HepG2 (cell line): ENCODE data around the gene CAMSAP3. TPM values are rescaled to one million over a fixed set of nuclear protein-coding genes. Genes with fewer than 3 reads are reported as not detected.

Source experiments
- ATAC-seq: fragments of 200-7000 bp; cut with Tn5 transposase; 3 replicates; pipeline ENCODE4 v1.9.1; 2020; ENCODE audit warnings: mild to moderate bottlenecking, moderate library complexity
- BruUV-seq: library from RNA; stranded (reverse); fragments of 400-500 nt; replicated peaks from 2 replicates; lab custom pipeline; 2021; lab: Mats Ljungman, UMichigan
- CTCF ChIA-PET: fragments of 300-600 bp; formaldehyde crosslinking; extraction: SDS; loops from one replicate; lab custom pipeline; 2021; ENCODE audit warnings: low total read pairs, inconsistent platforms, low intra/inter-chr PET ratio; lab: Yijun Ruan, JAX
- POLR2A ChIA-PET: fragments of 350-600 bp; sonication (Branson Sonifier 250); formaldehyde crosslinking; loops from one replicate; lab custom pipeline; 2020; ENCODE audit warnings: antibody characterized with exemption, inconsistent platforms; lab: Yijun Ruan, JAX
- DNase-seq: peaks from one replicate; pipeline ENCODE4 v3.0.0-alpha.2; 2015; ENCODE audit warnings: low spot score
- FAIRE-seq: peaks from 3 replicates; lab custom pipeline; 2011; peaks lifted over from hg19 to GRCh38; lab: Jason Lieb, UNC
- H2AFZ ChIP-seq: one replicate; pipeline ENCODE4 v1.6.1; 2011; ENCODE audit warnings: low read length, inconsistent platforms
- H3K27ac ChIP-seq: fragments of 300-600 bp; 3 replicates; pipeline ENCODE4 v1.8.0; 2011; ENCODE audit warnings: mixed run types, mild to moderate bottlenecking, mixed read lengths, low read length, inconsistent platforms; ENCODE audit not compliant: insufficient read depth; ENCODE audit errors: extremely low read length
- H3K27me3 ChIP-seq, 2 experiments: fragments of 200-600 bp in 1 of 2; 2 replicates in 1 of 2; 3 replicates in 1 of 2; pipeline versions ENCODE4 v1.6.0 to v1.8.0; 2011; ENCODE audit warnings: low read length in 2 of 2, mild to moderate bottlenecking in 2 of 2, moderate library complexity in 2 of 2, inconsistent platforms in 1 of 2; ENCODE audit not compliant: insufficient read depth in 2 of 2, control insufficient read depth in 1 of 2
- H3K36me3 ChIP-seq, 2 experiments: fragments of 200-600 bp in 1 of 2; replicated peaks in 1 of 2; 2 replicates in 1 of 2; 3 replicates in 1 of 2; pipeline versions ENCODE4 v1.5.1 to v1.8.0; 2011; ENCODE audit warnings: low read length in 2 of 2, inconsistent platforms in 1 of 2; ENCODE audit not compliant: insufficient read depth in 2 of 2, control insufficient read depth in 1 of 2
- H3K4me1 ChIP-seq: 2 replicates; pipeline ENCODE4 v1.5.1; 2012; ENCODE audit warnings: low read length, inconsistent platforms; ENCODE audit not compliant: insufficient read depth
- H3K4me2 ChIP-seq: 2 replicates; pipeline ENCODE4 v1.6.0; 2011; ENCODE audit warnings: low read depth, low read length, inconsistent platforms
- H3K4me3 ChIP-seq, 3 experiments: fragments of 200-600 bp in 1 of 3; sonication (generic), shearing (Covaris generic) in 1 of 3; replicated peaks in 1 of 3; 2 replicates each; pipeline ENCODE4 v1.5.1; 2011 to 2016; ENCODE audit warnings: low read length in 3 of 3, inconsistent platforms in 2 of 3, low read depth in 2 of 3, mild to moderate bottlenecking in 2 of 3, control low read depth in 1 of 3, mixed read lengths in 1 of 3; ENCODE audit not compliant: insufficient read depth in 1 of 3
- H3K79me2 ChIP-seq: one replicate; pipeline ENCODE4 v1.6.1; 2011; ENCODE audit warnings: low read length, inconsistent platforms; ENCODE audit not compliant: insufficient read depth
- H3K9ac ChIP-seq: 2 replicates; pipeline ENCODE4 v1.6.0; 2011; ENCODE audit warnings: mild to moderate bottlenecking, low read depth, low read length, inconsistent platforms; ENCODE audit not compliant: insufficient read depth
- H3K9me3 ChIP-seq: 2 replicates; pipeline ENCODE4 v1.5.1; 2012; ENCODE audit warnings: mild to moderate bottlenecking, low read length
- H4K20me1 ChIP-seq: 2 replicates; pipeline ENCODE4 v1.6.0; 2011; ENCODE audit warnings: inconsistent platforms, mild to moderate bottlenecking, low read length, moderate library complexity; ENCODE audit not compliant: insufficient read depth
- FOXA1 ChIP-seq, 2 experiments: fragments of 450-650 bp in 1 of 2; sonication (generic) in 1 of 2; formaldehyde crosslinking in 1 of 2; IDR thresholded peaks; 2 replicates each; pipeline versions ENCODE4 v1.4.0 to v1.6.1; 2016 to 2020; ENCODE audit warnings: missing genetic modification reagents in 1 of 2
- POLR2G ChIP-seq: fragments of 200-400 bp; formaldehyde crosslinking; IDR thresholded peaks from 2 replicates; pipeline ENCODE4 v1.6.1; 2018; ENCODE audit warnings: mild to moderate bottlenecking, low read depth, low read length, moderate library complexity
- RXRB ChIP-seq: IDR thresholded peaks from 2 replicates; pipeline ENCODE4 v1.6.1; 2016; ENCODE audit warnings: borderline replicate concordance, missing genetic modification reagents, missing compliant biosample characterization
- WGBS: methylation state at CpG from one replicate; pipeline ENCODE4 v1.1.6; 2017; ENCODE audit warnings: low lambda C conversion rate; 5-methylcytosine and 5-hydroxymethylcytosine counted together
- in situ Hi-C: cut with HindIII; loops from 2 replicates; pipeline ENCODE4 v1.10.0; 2017; ENCODE audit warnings: low pct_unique_long_range_greater_than_20kb; ENCODE audit not compliant: extremely low pct_ligation_motif_present
- intact Hi-C: fragments of 100-400 bp; cut with micrococcal nuclease; formaldehyde crosslinking; loops from one replicate; pipeline ENCODE4 v1.10.0; 2022; ENCODE audit not compliant: unreplicated experiment
- polyA plus RNA-seq, 8 experiments: library from polyadenylated mRNA; depleted of rRNA in 3 of 8; stranded (reverse) in 7 of 8; unstranded in 1 of 8; fragments of >200 nt; fragmentation: Illumina TruSeq in 4 of 8; extraction: Trizol in 4 of 8; gene quantifications; 2 replicates each; pipeline versions ENCODE4 v1.2.1 to v1.2.3, GENCODE V29; 2011 to 2016; ENCODE audit warnings: low read depth in 4 of 8, missing spikeins in 1 of 8, mixed read lengths in 1 of 8; ENCODE audit not compliant: insufficient read depth in 1 of 8
- total RNA-seq, 5 experiments: library from RNA; depleted of rRNA; stranded (reverse); fragments of >200 nt; fragmentation: Illumina TruSeq; extraction: Trizol; gene quantifications; 2 replicates each; pipeline ENCODE4 v1.2.3, GENCODE V29; 2016; ENCODE audit warnings: low read depth in 1 of 5
- TF ChIP-seq, protein P1 (sequence below): sonication (generic); formaldehyde crosslinking; IDR thresholded peaks from 2 replicates; pipeline ENCODE4 v1.4.0; 2020; ENCODE audit warnings: missing genetic modification reagents, borderline replicate concordance
- TF ChIP-seq, protein P2 (sequence below): IDR thresholded peaks from 2 replicates; pipeline ENCODE4 v1.6.1; 2016; ENCODE audit warnings: low read depth, borderline replicate concordance
- TF ChIP-seq, protein P3 (sequence below): IDR thresholded peaks from 2 replicates; pipeline ENCODE4 v1.6.1; 2018; ENCODE audit warnings: missing genetic modification reagents

The CAMSAP3 gene
- total and polyA plus RNA-seq, 2 of the 13 experiments (the other 11 are each of a cell fraction or from before 2014, with no cell fraction given) = 10.8 to 11.8 TPM

DNA sequence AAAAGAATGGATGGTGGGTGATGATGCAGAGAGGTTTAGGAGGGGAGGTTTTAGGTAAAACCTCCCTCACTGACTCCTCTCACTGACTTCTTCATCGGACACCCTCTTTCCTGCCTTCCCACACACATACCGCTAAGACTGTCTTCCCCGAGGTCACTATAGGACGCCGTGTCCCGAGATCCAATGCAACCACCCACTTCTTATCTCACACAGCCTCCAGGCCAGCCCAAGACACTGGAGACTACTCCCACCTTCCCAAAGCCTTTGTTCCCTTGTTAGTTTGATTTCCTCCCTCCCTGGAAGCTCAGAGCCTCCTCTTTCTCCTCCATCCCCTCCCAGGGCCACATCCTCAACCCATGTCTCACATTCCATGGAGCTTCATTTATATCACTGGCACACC is 16.5 kb upstream of the CAMSAP3 start (continued):
- TF ChIP-seq, protein P1, sequence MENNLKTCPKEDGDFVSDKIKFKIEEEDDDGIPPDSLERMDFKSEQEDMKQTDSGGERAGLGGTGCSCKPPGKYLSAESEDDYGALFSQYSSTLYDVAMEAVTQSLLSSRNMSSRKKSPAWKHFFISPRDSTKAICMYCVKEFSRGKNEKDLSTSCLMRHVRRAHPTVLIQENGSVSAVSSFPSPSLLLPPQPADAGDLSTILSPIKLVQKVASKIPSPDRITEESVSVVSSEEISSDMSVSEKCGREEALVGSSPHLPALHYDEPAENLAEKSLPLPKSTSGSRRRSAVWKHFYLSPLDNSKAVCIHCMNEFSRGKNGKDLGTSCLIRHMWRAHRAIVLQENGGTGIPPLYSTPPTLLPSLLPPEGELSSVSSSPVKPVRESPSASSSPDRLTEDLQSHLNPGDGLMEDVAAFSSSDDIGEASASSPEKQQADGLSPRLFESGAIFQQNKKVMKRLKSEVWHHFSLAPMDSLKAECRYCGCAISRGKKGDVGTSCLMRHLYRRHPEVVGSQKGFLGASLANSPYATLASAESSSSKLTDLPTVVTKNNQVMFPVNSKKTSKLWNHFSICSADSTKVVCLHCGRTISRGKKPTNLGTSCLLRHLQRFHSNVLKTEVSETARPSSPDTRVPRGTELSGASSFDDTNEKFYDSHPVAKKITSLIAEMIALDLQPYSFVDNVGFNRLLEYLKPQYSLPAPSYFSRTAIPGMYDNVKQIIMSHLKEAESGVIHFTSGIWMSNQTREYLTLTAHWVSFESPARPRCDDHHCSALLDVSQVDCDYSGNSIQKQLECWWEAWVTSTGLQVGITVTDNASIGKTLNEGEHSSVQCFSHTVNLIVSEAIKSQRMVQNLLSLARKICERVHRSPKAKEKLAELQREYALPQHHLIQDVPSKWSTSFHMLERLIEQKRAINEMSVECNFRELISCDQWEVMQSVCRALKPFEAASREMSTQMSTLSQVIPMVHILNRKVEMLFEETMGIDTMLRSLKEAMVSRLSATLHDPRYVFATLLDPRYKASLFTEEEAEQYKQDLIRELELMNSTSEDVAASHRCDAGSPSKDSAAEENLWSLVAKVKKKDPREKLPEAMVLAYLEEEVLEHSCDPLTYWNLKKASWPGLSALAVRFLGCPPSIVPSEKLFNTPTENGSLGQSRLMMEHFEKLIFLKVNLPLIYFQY (CRISPR knock-in tag) = no peak
- no peak for TF ChIP-seq POLR2G

DNA sequence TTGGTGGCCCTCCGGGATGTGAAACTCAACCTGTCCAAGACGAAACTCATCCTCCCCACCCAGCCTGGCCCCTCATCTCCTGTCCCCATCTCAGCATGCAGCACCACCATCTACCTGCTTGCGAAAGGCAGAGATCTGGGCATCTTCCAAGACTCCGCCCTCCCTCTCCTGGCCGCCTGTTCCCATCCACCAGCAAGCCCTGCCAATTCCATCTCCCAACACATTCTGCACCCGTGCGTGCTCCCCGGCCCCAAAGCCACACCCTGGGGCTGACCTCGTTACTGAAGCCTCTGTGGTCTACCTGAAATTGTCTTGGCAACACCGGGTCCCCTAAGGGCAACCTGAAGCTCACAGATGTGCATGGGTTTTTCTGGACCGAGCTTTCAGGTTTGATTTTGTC is 13.2 kb upstream of the CAMSAP3 start:
- DNase-seq (no peak), ATAC-seq (no peak), FAIRE-seq (no peak)
- CTCF ChIA-PET = no interaction called here
- H3K36me3 ChIP-seq = no peaks in the 10 kb centered on the region
- H2AFZ ChIP-seq = no peak overlapping the region
- POLR2A ChIA-PET = no interaction called here
- no TSS peak for BruUV-seq
- intact Hi-C loops = no loop called here
- WGBS = 16% methylated on average over 11 of the region's 11 CpGs
- in situ Hi-C loops = no loop called here
- H3K4me1 ChIP-seq = no peaks in the 10 kb centered on the region
- H3K27me3 ChIP-seq = peaks cover 2 to 16% of the 10 kb centered on the region in 2 experiments; a peak in 2 of 5 replicates
- H3K9me3 ChIP-seq = no peaks in the 10 kb centered on the region
- TF ChIP-seq RXRB (CRISPR knock-in tag) (no peak), FOXA1 (IDR thresholded peaks at IDR 0.05) (no peak), FOXA1 (CRISPR knock-in tag; IDR thresholded peaks at IDR 0.05) (no peak)
- TF ChIP-seq, protein P2, sequence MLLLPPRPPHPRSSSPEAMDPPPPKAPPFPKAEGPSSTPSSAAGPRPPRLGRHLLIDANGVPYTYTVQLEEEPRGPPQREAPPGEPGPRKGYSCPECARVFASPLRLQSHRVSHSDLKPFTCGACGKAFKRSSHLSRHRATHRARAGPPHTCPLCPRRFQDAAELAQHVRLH (CRISPR knock-in tag) = no peak
- TF ChIP-seq, protein P3, sequence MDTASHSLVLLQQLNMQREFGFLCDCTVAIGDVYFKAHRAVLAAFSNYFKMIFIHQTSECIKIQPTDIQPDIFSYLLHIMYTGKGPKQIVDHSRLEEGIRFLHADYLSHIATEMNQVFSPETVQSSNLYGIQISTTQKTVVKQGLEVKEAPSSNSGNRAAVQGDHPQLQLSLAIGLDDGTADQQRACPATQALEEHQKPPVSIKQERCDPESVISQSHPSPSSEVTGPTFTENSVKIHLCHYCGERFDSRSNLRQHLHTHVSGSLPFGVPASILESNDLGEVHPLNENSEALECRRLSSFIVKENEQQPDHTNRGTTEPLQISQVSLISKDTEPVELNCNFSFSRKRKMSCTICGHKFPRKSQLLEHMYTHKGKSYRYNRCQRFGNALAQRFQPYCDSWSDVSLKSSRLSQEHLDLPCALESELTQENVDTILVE (CRISPR knock-in tag) = no peak
- no peaks in the 10 kb centered on the region for H3K79me2 ChIP-seq
- H3K9ac ChIP-seq = no peak overlapping the region
- no peak overlapping the region for H3K27ac ChIP-seq
- H3K4me2 ChIP-seq = no peak overlapping the region
- H4K20me1 ChIP-seq = no peaks in the 10 kb centered on the region
- H3K4me3 ChIP-seq = no peak overlapping the region
